H9 (cell line): ENCODE results near the gene ASAP3. TPM values are rescaled to one million over a fixed set of nuclear protein-coding genes. Genes with fewer than 3 reads are reported as not detected.

Experiments used
- DNase-seq: peaks from one replicate; pipeline ENCODE4 v3.0.0-alpha.2; 2017
- H2AFZ ChIP-seq: one replicate; pipeline ENCODE4 v1.6.1; 2013; ENCODE audit warnings: mild to moderate bottlenecking, low read length, control low read depth, moderate library complexity
- H2AK5ac ChIP-seq: 2 replicates; pipeline ENCODE4 v1.6.1; 2013; ENCODE audit warnings: low read length, control low read depth, mixed read lengths; ENCODE audit not compliant: insufficient read length
- H2BK120ac ChIP-seq: one replicate; pipeline ENCODE4 v1.6.1; 2013; ENCODE audit warnings: low read depth, mild to moderate bottlenecking, low read length, control low read depth, inconsistent platforms; ENCODE audit not compliant: poor library complexity, severe bottlenecking
- H2BK12ac ChIP-seq: 2 replicates; pipeline ENCODE4 v1.6.1; 2013; ENCODE audit warnings: low read length, control low read depth, mixed read lengths, low read depth; ENCODE audit not compliant: insufficient read length
- H2BK15ac ChIP-seq: 2 replicates; pipeline ENCODE4 v1.6.1; 2013; ENCODE audit warnings: low read depth, low read length, control low read depth
- H2BK20ac ChIP-seq: one replicate; pipeline ENCODE4 v1.6.1; 2013; ENCODE audit warnings: low read depth, mild to moderate bottlenecking, low read length, control low read depth, inconsistent platforms; ENCODE audit not compliant: poor library complexity, severe bottlenecking
- H2BK5ac ChIP-seq: 2 replicates; pipeline ENCODE4 v1.6.1; 2013; ENCODE audit warnings: low read length, control low read depth, mixed read lengths; ENCODE audit not compliant: insufficient read length
- H3K14ac ChIP-seq: 2 replicates; pipeline ENCODE4 v1.6.1; 2013; ENCODE audit warnings: low read length, control low read depth; ENCODE audit not compliant: insufficient read depth
- H3K18ac ChIP-seq: 2 replicates; pipeline ENCODE4 v1.6.1; 2013; ENCODE audit warnings: low read depth, mild to moderate bottlenecking, mixed read lengths, low read length, control low read depth; ENCODE audit not compliant: insufficient read length
- H3K23ac ChIP-seq: 2 replicates; pipeline ENCODE4 v1.6.1; 2013; ENCODE audit warnings: low read length, control low read depth, mixed read lengths, low read depth; ENCODE audit not compliant: insufficient read length
- H3K23me2 ChIP-seq: 2 replicates; pipeline ENCODE4 v1.6.1; 2013; ENCODE audit warnings: low read depth, mild to moderate bottlenecking, mixed read lengths, low read length, control low read depth; ENCODE audit not compliant: insufficient read length, poor library complexity, severe bottlenecking
- H3K27ac ChIP-seq: 2 replicates; pipeline ENCODE4 v1.5.1; 2013; ENCODE audit warnings: low read length, control low read depth, mixed read lengths, low read depth; ENCODE audit not compliant: insufficient read length
- H3K27me3 ChIP-seq: 2 replicates; pipeline ENCODE4 v1.6.1; 2013; ENCODE audit warnings: low read length, control low read depth, inconsistent platforms; ENCODE audit not compliant: insufficient read depth
- H3K4ac ChIP-seq: 2 replicates; pipeline ENCODE4 v1.6.1; 2013; ENCODE audit warnings: low read depth, mild to moderate bottlenecking, control low read depth, inconsistent platforms, low read length, moderate library complexity
- H3K4me1 ChIP-seq: 2 replicates; pipeline ENCODE4 v1.6.1; 2013; ENCODE audit warnings: low read length, control low read depth, inconsistent platforms; ENCODE audit not compliant: insufficient read depth
- H3K4me2 ChIP-seq: 2 replicates; pipeline ENCODE4 v1.6.1; 2013; ENCODE audit warnings: low read length, control low read depth, mixed read lengths; ENCODE audit not compliant: insufficient read length, insufficient read depth
- H3K56ac ChIP-seq: 2 replicates; pipeline ENCODE4 v1.6.1; 2013; ENCODE audit warnings: low read depth, mild to moderate bottlenecking, mixed read lengths, low read length, control low read depth; ENCODE audit not compliant: insufficient read length
- H3K79me1 ChIP-seq: 2 replicates; pipeline ENCODE4 v1.6.1; 2013; ENCODE audit warnings: low read depth, mild to moderate bottlenecking, moderate library complexity, low read length, control low read depth, inconsistent platforms; ENCODE audit not compliant: insufficient read depth, poor library complexity, severe bottlenecking
- H3K79me2 ChIP-seq: 2 replicates; pipeline ENCODE4 v1.6.1; 2013; ENCODE audit warnings: low read length, control low read depth, inconsistent platforms; ENCODE audit not compliant: insufficient read depth
- H3K9ac ChIP-seq: 2 replicates; pipeline ENCODE4 v1.6.1; 2013; ENCODE audit warnings: low read length, control low read depth, mixed read lengths; ENCODE audit not compliant: insufficient read length; ENCODE audit errors: extremely low read depth
- H3K9me3 ChIP-seq: one replicate; pipeline ENCODE4 v1.6.1; 2013; ENCODE audit warnings: low read depth, low read length, inconsistent platforms; ENCODE audit not compliant: control insufficient read depth
- H3T11ph ChIP-seq: one replicate; pipeline ENCODE4 v1.6.1; 2013; ENCODE audit warnings: mild to moderate bottlenecking, low read length, control low read depth, inconsistent platforms
- H4K20me1 ChIP-seq: one replicate; pipeline ENCODE4 v1.6.1; 2013; ENCODE audit not compliant: control insufficient read depth, insufficient read length, insufficient read depth
- H4K5ac ChIP-seq: 2 replicates; pipeline ENCODE4 v1.6.1; 2013; ENCODE audit warnings: low read depth, mild to moderate bottlenecking, mixed read lengths, low read length, control low read depth; ENCODE audit not compliant: insufficient read length
- H4K8ac ChIP-seq: replicated peaks from 2 replicates; pipeline ENCODE4 v1.6.1; 2013; ENCODE audit warnings: low read length, control low read depth, mixed read lengths, low read depth; ENCODE audit not compliant: insufficient read length
- H4K91ac ChIP-seq: 2 replicates; pipeline ENCODE4 v1.6.1; 2013; ENCODE audit warnings: low read depth, mild to moderate bottlenecking, moderate library complexity, mixed read lengths, low read length, control low read depth; ENCODE audit not compliant: insufficient read length
- H3K27ac Mint-ChIP-seq, 3 experiments: 2 replicates in 2 of 3; 3 replicates in 1 of 3; pipeline ENCODE4 v1.8.0; 2020 to 2021; ENCODE audit warnings: mixed read lengths in 3 of 3, mild to moderate bottlenecking in 1 of 3, moderate library complexity in 1 of 3
- H3K27me3 Mint-ChIP-seq: 2 replicates; pipeline ENCODE4 v1.8.0; 2021; ENCODE audit warnings: low read depth, mild to moderate bottlenecking, moderate library complexity, mixed read lengths
- H3K36me3 Mint-ChIP-seq, 3 experiments: 2 replicates in 2 of 3; 3 replicates in 1 of 3; pipeline ENCODE4 v1.8.0; 2020 to 2021; ENCODE audit warnings: low read depth in 3 of 3, mixed read lengths in 3 of 3; ENCODE audit not compliant: insufficient read depth in 1 of 3
- H3K4me1 Mint-ChIP-seq, 2 experiments: 2 replicates each; pipeline ENCODE4 v1.8.0; 2020; ENCODE audit warnings: mixed read lengths in 2 of 2
- H3K4me3 Mint-ChIP-seq, 2 experiments: 2 replicates in 1 of 2; 3 replicates in 1 of 2; pipeline ENCODE4 v1.8.0; 2020 to 2021; ENCODE audit warnings: mild to moderate bottlenecking in 2 of 2, mixed read lengths in 2 of 2, moderate library complexity in 1 of 2
- H3K9me3 Mint-ChIP-seq, 2 experiments: 2 replicates in 1 of 2; 3 replicates in 1 of 2; pipeline ENCODE4 v1.8.0; 2020; ENCODE audit warnings: mild to moderate bottlenecking in 2 of 2, mixed read lengths in 2 of 2, moderate library complexity in 1 of 2
- WGBS: extraction: QIAGEN DNeasy Blood & Tissue Kit; methylation state at CpG from one replicate; pipeline ENCODE4 v1.1.7; 2013; ENCODE audit warnings: missing lambda C conversion rate, low lambda C conversion rate, mixed read lengths; ENCODE audit not compliant: insufficient read length; ENCODE audit errors: extremely low coverage; 5-methylcytosine and 5-hydroxymethylcytosine counted together
- total RNA-seq: library from RNA; stranded (reverse); gene quantifications from 2 replicates; pipeline ENCODE4 v1.2.1, GENCODE V29; 2021
- TF ChIP-seq, protein P1 (sequence below): fragments of 200-600 bp; sonication (generic); conservative IDR thresholded peaks from 3 replicates; pipeline ENCODE4 v1.8.0; 2021; ENCODE audit warnings: antibody characterized with exemption, mild to moderate bottlenecking

ASAP3 gene
- total RNA-seq, 1 experiment from 2014 or later, result 26.7 TPM

GRCh38 chr1:23452011-23452411 lies 32.0 kb downstream of the ASAP3 start:
- Histone ChIP-seq H3K4me1 (no peaks in the 10 kb centered on the region), H2AK5ac (no peak overlapping the region), H3K27me3 (no peaks in the 10 kb centered on the region), H4K5ac (no peak overlapping the region), H4K20me1 (no peaks in the 10 kb centered on the region), H3K23ac (no peak overlapping the region), H3K4me2 (no peak overlapping the region), H2AFZ (no peak overlapping the region), H3K18ac (no peak overlapping the region), H4K8ac (no peak overlapping the region), H3T11ph (no peak overlapping the region), H2BK15ac (no peak overlapping the region), H3K9me3 (no peaks in the 10 kb centered on the region), H3K23me2 (no peaks in the 10 kb centered on the region), H3K27ac (no peak overlapping the region), H2BK5ac (no peak overlapping the region), H2BK20ac (no peak overlapping the region), H2BK120ac (no peak overlapping the region), H3K14ac (no peak overlapping the region), H3K56ac (no peak overlapping the region), H3K9ac (no peak overlapping the region), H3K79me2 (no peaks in the 10 kb centered on the region), H3K4ac (no peak overlapping the region), H3K79me1 (no peaks in the 10 kb centered on the region), H4K91ac (no peak overlapping the region), H2BK12ac (no peak overlapping the region)
- TF ChIP-seq, protein P1, sequence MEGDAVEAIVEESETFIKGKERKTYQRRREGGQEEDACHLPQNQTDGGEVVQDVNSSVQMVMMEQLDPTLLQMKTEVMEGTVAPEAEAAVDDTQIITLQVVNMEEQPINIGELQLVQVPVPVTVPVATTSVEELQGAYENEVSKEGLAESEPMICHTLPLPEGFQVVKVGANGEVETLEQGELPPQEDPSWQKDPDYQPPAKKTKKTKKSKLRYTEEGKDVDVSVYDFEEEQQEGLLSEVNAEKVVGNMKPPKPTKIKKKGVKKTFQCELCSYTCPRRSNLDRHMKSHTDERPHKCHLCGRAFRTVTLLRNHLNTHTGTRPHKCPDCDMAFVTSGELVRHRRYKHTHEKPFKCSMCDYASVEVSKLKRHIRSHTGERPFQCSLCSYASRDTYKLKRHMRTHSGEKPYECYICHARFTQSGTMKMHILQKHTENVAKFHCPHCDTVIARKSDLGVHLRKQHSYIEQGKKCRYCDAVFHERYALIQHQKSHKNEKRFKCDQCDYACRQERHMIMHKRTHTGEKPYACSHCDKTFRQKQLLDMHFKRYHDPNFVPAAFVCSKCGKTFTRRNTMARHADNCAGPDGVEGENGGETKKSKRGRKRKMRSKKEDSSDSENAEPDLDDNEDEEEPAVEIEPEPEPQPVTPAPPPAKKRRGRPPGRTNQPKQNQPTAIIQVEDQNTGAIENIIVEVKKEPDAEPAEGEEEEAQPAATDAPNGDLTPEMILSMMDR, result no peak
- no peaks in the 10 kb centered on the region; the same call in 1 of the 2 replicates for H3K27me3 Mint-ChIP-seq
- H3K36me3 Mint-ChIP-seq, result peaks cover 1 to 26% (median 3%) of the 10 kb centered on the region in 3 experiments; a peak in 5 of 7 replicates
- no peaks in the 10 kb centered on the region for H3K4me1 Mint-ChIP-seq
- no peak overlapping the region for H3K4me3 Mint-ChIP-seq
- 0 out of 7 replicates have a peak overlapping the region, but pooled peaks of 1 of the 3 experiments have one; percentile 21 for H3K27ac Mint-ChIP-seq
- WGBS, result no CpG with 5 or more reads among the region's 5 CpGs
- DNase-seq, result no peak
- H3K9me3 Mint-ChIP-seq, result no peaks in the 10 kb centered on the region
